Loucy (cell line): ENCODE data around the gene SPTB.

Experiments
- H2AFZ ChIP-seq: fragments of 200-600 bp; sonication (generic); 2 replicates; pipeline ENCODE4 v1.6.0; 2016; ENCODE audit warnings: antibody characterized with exemption, mild to moderate bottlenecking, low read length, moderate library complexity
- H3F3A ChIP-seq: fragments of 200-600 bp; 2 replicates; pipeline ENCODE4 v1.6.0; 2016; ENCODE audit warnings: antibody characterized with exemption, low read depth, mild to moderate bottlenecking
- H3K27me3 ChIP-seq: fragments of 200-600 bp; sonication (generic); 2 replicates; pipeline ENCODE4 v1.6.1; 2014; ENCODE audit warnings: low read length, mild to moderate bottlenecking; ENCODE audit not compliant: insufficient read depth, poor library complexity, severe bottlenecking
- H3K36me3 ChIP-seq: fragments of 200-600 bp; sonication (generic); 2 replicates; pipeline ENCODE4 v1.6.1; 2016; ENCODE audit warnings: low read length; ENCODE audit not compliant: insufficient read depth
- H3K4me1 ChIP-seq: fragments of 200-600 bp; sonication (generic); 2 replicates; pipeline ENCODE4 v1.5.1; 2014; ENCODE audit warnings: low read length, mild to moderate bottlenecking; ENCODE audit not compliant: insufficient read depth, poor library complexity, severe bottlenecking
- H3K4me2 ChIP-seq: fragments of 200-600 bp; sonication (generic); 2 replicates; pipeline ENCODE4 v1.6.0; 2014; ENCODE audit warnings: antibody characterized with exemption, low read length, low read depth, mild to moderate bottlenecking; ENCODE audit not compliant: poor library complexity, severe bottlenecking
- H3K4me3 ChIP-seq: fragments of 200-600 bp; sonication (generic); 2 replicates; pipeline ENCODE4 v1.5.1; 2014; ENCODE audit warnings: low read length, mild to moderate bottlenecking, mixed read lengths; ENCODE audit not compliant: poor library complexity, severe bottlenecking
- H3K79me2 ChIP-seq: fragments of 200-600 bp; sonication (generic); 2 replicates; pipeline ENCODE4 v1.6.1; 2014; ENCODE audit warnings: low read length; ENCODE audit not compliant: insufficient read depth
- H3K9ac ChIP-seq: fragments of 200-600 bp; sonication (generic); 2 replicates; pipeline ENCODE4 v1.6.0; 2014; ENCODE audit warnings: mild to moderate bottlenecking, low read depth, low read length, moderate library complexity; ENCODE audit not compliant: poor library complexity, severe bottlenecking
- H3K9me2 ChIP-seq: fragments of 200-600 bp; sonication (generic); replicated peaks from 2 replicates; pipeline ENCODE4 v1.6.1; 2016; ENCODE audit warnings: low read depth, low read length, mixed read lengths
- H3K9me3 ChIP-seq: fragments of 200-600 bp; sonication (generic); 2 replicates; pipeline ENCODE4 v1.6.1; 2014; ENCODE audit warnings: mild to moderate bottlenecking, antibody characterized with exemption, low read length, low read depth; ENCODE audit not compliant: insufficient read depth
- H4K20me1 ChIP-seq: fragments of 200-600 bp; sonication (generic); 2 replicates; pipeline ENCODE4 v1.6.0; 2014; ENCODE audit warnings: antibody characterized with exemption, low read length, mild to moderate bottlenecking; ENCODE audit not compliant: insufficient read depth, poor library complexity, severe bottlenecking
- CTCF ChIP-seq: fragments of 200-600 bp; sonication (generic); conservative IDR thresholded peaks from 2 replicates; pipeline ENCODE4 v1.5.1; 2014; ENCODE audit warnings: mild to moderate bottlenecking, antibody characterized with exemption, low read length
- EZH2phosphoT487 ChIP-seq: fragments of 200-600 bp; IDR thresholded peaks from 2 replicates; pipeline ENCODE4 v1.6.1; 2018; ENCODE audit warnings: antibody characterized with exemption, mild to moderate bottlenecking, moderate library complexity, borderline replicate concordance

Gene SPTB

GRCh38 chr14:64838656-64839055 is 41.1 kb downstream of the SPTB start:
- H2AFZ ChIP-seq: no peak overlapping the region
- no peak overlapping the region for H3K4me3 ChIP-seq
- H3K36me3 ChIP-seq: no peaks in the 10 kb centered on the region
- H3K9ac ChIP-seq: no peak overlapping the region
- no peaks in the 10 kb centered on the region for H4K20me1 ChIP-seq
- no peaks in the 10 kb centered on the region for H3K9me2 ChIP-seq
- H3K4me1 ChIP-seq: no peaks in the 10 kb centered on the region
- TF ChIP-seq CTCF (no peak), EZH2phosphoT487 (no peak)
- H3K4me2 ChIP-seq: no peak overlapping the region
- H3K9me3 ChIP-seq: no peaks in the 10 kb centered on the region
- H3K27me3 ChIP-seq: peaks cover 4% of the 10 kb centered on the region
- no peaks in the 10 kb centered on the region for H3K79me2 ChIP-seq
- H3F3A ChIP-seq: no peaks in the 10 kb centered on the region

GRCh38 chr14:64835431-64835830 is 44.3 kb downstream of the SPTB start:
- Histone ChIP-seq H3F3A (no peaks in the 10 kb centered on the region), H3K4me3 (no peak overlapping the region), H3K9ac (no peak overlapping the region), H3K9me2 (no peaks in the 10 kb centered on the region), H3K36me3 (no peaks in the 10 kb centered on the region), H2AFZ (no peak overlapping the region), H3K27me3 (no peaks in the 10 kb centered on the region), H3K9me3 (no peaks in the 10 kb centered on the region), H3K4me2 (no peak overlapping the region), H3K4me1 (peaks cover 12% of the 10 kb centered on the region), H4K20me1 (no peaks in the 10 kb centered on the region), H3K79me2 (no peaks in the 10 kb centered on the region)
- TF ChIP-seq CTCF (no peak), EZH2phosphoT487 (no peak)

GRCh38 chr14:64834965-64835364 is 44.7 kb downstream of the SPTB start:
- no peaks in the 10 kb centered on the region for H3K36me3 ChIP-seq
- H3K9ac ChIP-seq: no peak overlapping the region
- H3K27me3 ChIP-seq: no peaks in the 10 kb centered on the region
- no peak overlapping the region for H3K4me2 ChIP-seq
- H3K9me3 ChIP-seq: no peaks in the 10 kb centered on the region
- peaks cover 12% of the 10 kb centered on the region for H3K4me1 ChIP-seq
- H4K20me1 ChIP-seq: no peaks in the 10 kb centered on the region
- no peaks in the 10 kb centered on the region for H3K9me2 ChIP-seq
- H3K4me3 ChIP-seq: no peak overlapping the region
- no peaks in the 10 kb centered on the region for H3F3A ChIP-seq
- no peak overlapping the region for H2AFZ ChIP-seq
- no peak for TF ChIP-seq CTCF
- no peak for TF ChIP-seq EZH2phosphoT487
- H3K79me2 ChIP-seq: no peaks in the 10 kb centered on the region
